HepG2 (cell line): ENCODE data around the gene NWD2. TPM values are rescaled to one million over a fixed set of nuclear protein-coding genes. Genes with fewer than 3 reads are reported as not detected.

ENCODE experiments used
- ADNP ChIP-seq: sonication (generic); formaldehyde crosslinking; IDR thresholded peaks from 2 replicates; pipeline ENCODE4 v1.4.0; 2020; ENCODE audit warnings: missing genetic modification reagents
- CAMTA2 ChIP-seq: sonication (generic); formaldehyde crosslinking; IDR thresholded peaks from 2 replicates; pipeline ENCODE4 v1.4.0; 2020; ENCODE audit warnings: mild to moderate bottlenecking, missing genetic modification reagents, borderline replicate concordance
- EED ChIP-seq: sonication (generic); formaldehyde crosslinking; IDR thresholded peaks from 2 replicates; pipeline ENCODE4 v1.5.0; 2020; ENCODE audit warnings: mild to moderate bottlenecking, missing genetic modification reagents
- ELF4 ChIP-seq: sonication (generic); formaldehyde crosslinking; IDR thresholded peaks from 2 replicates; pipeline ENCODE4 v1.5.0; 2020; ENCODE audit warnings: missing genetic modification reagents, mild to moderate bottlenecking, moderate library complexity, borderline replicate concordance
- MATR3 ChIP-seq: sonication (generic); formaldehyde crosslinking; IDR thresholded peaks from 2 replicates; pipeline ENCODE4 v1.4.0; 2020; ENCODE audit warnings: missing genetic modification reagents
- NFKB2 ChIP-seq: sonication (generic); formaldehyde crosslinking; IDR thresholded peaks from 2 replicates; pipeline ENCODE4 v1.4.0; 2020; ENCODE audit warnings: missing genetic modification reagents, borderline replicate concordance
- NKX3-1 ChIP-seq: sonication (generic); formaldehyde crosslinking; IDR thresholded peaks from 2 replicates; pipeline ENCODE4 v1.5.0; 2020; ENCODE audit warnings: missing genetic modification reagents
- NONO ChIP-seq, 2 experiments: fragments of 450-650 bp in 1 of 2; sonication (generic) in 1 of 2; formaldehyde crosslinking in 1 of 2; IDR thresholded peaks in 1 of 2; conservative IDR thresholded peaks in 1 of 2; 2 replicates each; pipeline versions ENCODE4 v1.6.1 to v1.8.0; 2017 to 2022; ENCODE audit warnings: mild to moderate bottlenecking in 1 of 2, missing genetic modification reagents in 1 of 2, moderate library complexity in 1 of 2
- RXRA ChIP-seq: sonication (generic); formaldehyde crosslinking; IDR thresholded peaks from 2 replicates; pipeline ENCODE4 v1.5.1; 2020; ENCODE audit warnings: missing genetic modification reagents
- TGIF2 ChIP-seq: IDR thresholded peaks from 2 replicates; pipeline ENCODE4 v1.6.1; 2016; ENCODE audit warnings: control low read depth, missing compliant biosample characterization
- YEATS2 ChIP-seq: sonication (generic); formaldehyde crosslinking; IDR thresholded peaks from 2 replicates; pipeline ENCODE4 v1.4.0; 2020; ENCODE audit warnings: missing genetic modification reagents, borderline replicate concordance
- ZEB1 ChIP-seq: IDR thresholded peaks from 2 replicates; pipeline ENCODE4 v1.6.1; 2012; ENCODE audit warnings: mild to moderate bottlenecking, low read depth, inconsistent platforms; ENCODE audit not compliant: insufficient replicate concordance
- ZFP37 ChIP-seq: sonication (generic); formaldehyde crosslinking; IDR thresholded peaks from 2 replicates; pipeline ENCODE4 v1.4.0; 2020; ENCODE audit warnings: missing genetic modification reagents, borderline replicate concordance
- ZFY ChIP-seq: sonication (generic); formaldehyde crosslinking; IDR thresholded peaks from 2 replicates; pipeline ENCODE4 v1.4.0; 2020; ENCODE audit warnings: missing genetic modification reagents
- ZNF160 ChIP-seq: sonication (generic); formaldehyde crosslinking; IDR thresholded peaks from 2 replicates; pipeline ENCODE4 v1.8.0; 2022; ENCODE audit warnings: mild to moderate bottlenecking, inconsistent platforms, missing genetic modification reagents
- ZNF431 ChIP-seq: sonication (generic); formaldehyde crosslinking; IDR thresholded peaks from 2 replicates; pipeline ENCODE4 v1.9.0; 2022; ENCODE audit warnings: missing genetic modification reagents, low read depth, mild to moderate bottlenecking, borderline replicate concordance
- ZNF547 ChIP-seq: sonication (generic); formaldehyde crosslinking; IDR thresholded peaks from 2 replicates; pipeline ENCODE4 v1.5.1; 2020; ENCODE audit warnings: mild to moderate bottlenecking, missing genetic modification reagents
- ZNF563 ChIP-seq: sonication (generic); formaldehyde crosslinking; IDR thresholded peaks from 2 replicates; pipeline ENCODE4 v1.8.0; 2022; ENCODE audit warnings: mild to moderate bottlenecking, moderate library complexity, missing genetic modification reagents
- ZNF616 ChIP-seq: sonication (generic); formaldehyde crosslinking; IDR thresholded peaks from 2 replicates; pipeline ENCODE4 v1.5.0; 2020; ENCODE audit warnings: low read depth, mild to moderate bottlenecking, missing genetic modification reagents
- ZNF652 ChIP-seq: IDR thresholded peaks from 2 replicates; pipeline ENCODE4 v1.6.1; 2016; ENCODE audit warnings: low read depth, borderline replicate concordance
- ZNF740 ChIP-seq: sonication (generic); formaldehyde crosslinking; IDR thresholded peaks from 2 replicates; pipeline ENCODE4 v1.4.0; 2020; ENCODE audit warnings: missing genetic modification reagents
- ZNF841 ChIP-seq: sonication (generic); formaldehyde crosslinking; IDR thresholded peaks from 2 replicates; pipeline ENCODE4 v1.8.1; 2023; ENCODE audit warnings: missing genetic modification reagents, borderline replicate concordance
- polyA plus RNA-seq, 8 experiments: library from polyadenylated mRNA; depleted of rRNA in 3 of 8; stranded (reverse) in 7 of 8; unstranded in 1 of 8; fragments of >200 nt; fragmentation: Illumina TruSeq in 4 of 8; extraction: Trizol in 4 of 8; gene quantifications; 2 replicates each; pipeline versions ENCODE4 v1.2.1 to v1.2.3, GENCODE V29; 2011 to 2016; ENCODE audit warnings: low read depth in 4 of 8, missing spikeins in 1 of 8, mixed read lengths in 1 of 8; ENCODE audit not compliant: insufficient read depth in 1 of 8
- total RNA-seq, 5 experiments: library from RNA; depleted of rRNA; stranded (reverse); fragments of >200 nt; fragmentation: Illumina TruSeq; extraction: Trizol; gene quantifications; 2 replicates each; pipeline ENCODE4 v1.2.3, GENCODE V29; 2016; ENCODE audit warnings: low read depth in 1 of 5
- TF ChIP-seq, protein P1 (sequence below), 2 experiments: sonication (generic) in 1 of 2; formaldehyde crosslinking in 1 of 2; IDR thresholded peaks; 2 replicates each; pipeline versions ENCODE4 v1.4.0 to v1.6.1; 2018 to 2020; ENCODE audit warnings: missing genetic modification reagents in 2 of 2, borderline replicate concordance in 1 of 2, low read depth in 1 of 2, mild to moderate bottlenecking in 1 of 2, missing biosample characterization in 1 of 2

Gene NWD2
- total and polyA plus RNA-seq, 2 of the 13 experiments (the other 11 are each of a cell fraction or from before 2014, with no cell fraction given), result not detected

DNA sequence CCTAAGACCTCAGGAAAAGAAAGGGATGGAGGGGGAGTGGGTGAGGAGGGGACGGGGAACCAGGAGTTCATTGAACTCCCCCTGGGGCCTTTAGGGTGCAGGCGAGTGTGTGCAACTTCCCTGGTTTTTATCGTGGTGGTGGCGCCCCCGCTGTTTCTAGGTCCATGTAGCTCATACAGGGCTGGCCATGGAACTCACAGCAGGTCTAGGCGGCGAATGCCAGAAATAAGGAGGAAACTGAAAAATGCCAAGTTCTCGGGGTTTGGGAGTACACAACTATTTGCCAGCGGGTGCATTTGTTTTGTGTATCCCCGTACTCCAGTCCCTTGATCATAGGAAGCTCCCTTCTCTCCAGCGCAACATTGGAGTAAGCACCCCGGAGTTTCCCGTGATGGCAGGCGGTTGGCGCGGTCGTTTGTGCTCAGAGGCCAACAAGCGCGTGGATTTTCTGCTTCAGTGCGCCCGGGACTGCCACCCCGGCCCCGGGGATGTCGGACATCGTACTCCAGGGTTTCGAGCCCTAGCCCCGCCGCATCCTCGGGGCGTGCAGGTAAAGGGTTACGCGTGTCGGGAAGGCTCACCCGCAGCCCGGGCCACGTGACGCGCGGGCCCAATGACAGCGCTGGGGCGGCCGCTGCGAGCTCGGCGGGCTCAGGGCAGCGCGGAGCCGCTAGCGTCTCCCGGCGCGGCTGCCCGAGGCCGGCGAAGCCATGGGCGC is 208.9 kb downstream of the NWD2 start (continued):
- TF ChIP-seq ELF4 (0 out of 2 replicates have a peak, but pooled peaks have one; percentile 54), ZNF652 (CRISPR knock-in tag) (peak; percentile 78), ZEB1 (peak; percentile 11), NFKB2 (CRISPR knock-in tag) (peak; percentile 86; the same call in 1 of the 2 replicates), ZFP37 (peak; percentile 54; the same call in 1 of the 2 replicates), MATR3 (no peak), ZNF616 (CRISPR knock-in tag) (peak; percentile 91), ZNF547 (peak; percentile 58; the same call in 1 of the 2 replicates), RXRA (peak; percentile 26; the same call in 1 of the 2 replicates), ZNF563 (CRISPR knock-in tag) (peak; percentile 60; the same call in 1 of the 2 replicates), TGIF2 (CRISPR knock-in tag) (no peak), ZNF841 (0 out of 2 replicates have a peak, but pooled peaks have one; percentile 75), ZNF431 (CRISPR knock-in tag) (0 out of 2 replicates have a peak, but pooled peaks have one; percentile 23), YEATS2 (CRISPR knock-in tag) (no peak), ZNF740 (CRISPR knock-in tag) (no peak), NKX3-1 (CRISPR knock-in tag) (peak; percentile 36; the same call in 1 of the 2 replicates), ZNF160 (peak; percentile 77), EED (CRISPR knock-in tag) (peak; percentile 24; the same call in 1 of the 2 replicates), CAMTA2 (CRISPR knock-in tag) (0 out of 2 replicates have a peak, but pooled peaks have one; percentile 57), ZFY (CRISPR knock-in tag) (peak; percentile 35; the same call in 1 of the 2 replicates), NONO (IDR thresholded peaks at IDR 0.05) (no peak), NONO (CRISPR knock-in tag; conservative IDR thresholded peaks at IDR 0.05) (no peak), ADNP (CRISPR knock-in tag) (0 out of 2 replicates have a peak, but pooled peaks have one; percentile 45)
- TF ChIP-seq, protein P1, sequence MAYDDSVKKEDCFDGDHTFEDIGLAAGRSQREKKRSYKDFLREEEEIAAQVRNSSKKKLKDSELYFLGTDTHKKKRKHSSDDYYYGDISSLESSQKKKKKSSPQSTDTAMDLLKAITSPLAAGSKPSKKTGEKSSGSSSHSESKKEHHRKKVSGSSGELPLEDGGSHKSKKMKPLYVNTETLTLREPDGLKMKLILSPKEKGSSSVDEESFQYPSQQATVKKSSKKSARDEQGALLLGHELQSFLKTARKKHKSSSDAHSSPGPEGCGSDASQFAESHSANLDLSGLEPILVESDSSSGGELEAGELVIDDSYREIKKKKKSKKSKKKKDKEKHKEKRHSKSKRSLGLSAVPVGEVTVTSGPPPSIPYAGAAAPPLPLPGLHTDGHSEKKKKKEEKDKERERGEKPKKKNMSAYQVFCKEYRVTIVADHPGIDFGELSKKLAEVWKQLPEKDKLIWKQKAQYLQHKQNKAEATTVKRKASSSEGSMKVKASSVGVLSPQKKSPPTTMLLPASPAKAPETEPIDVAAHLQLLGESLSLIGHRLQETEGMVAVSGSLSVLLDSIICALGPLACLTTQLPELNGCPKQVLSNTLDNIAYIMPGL (CRISPR knock-in tag; IDR thresholded peaks at IDR 0.05; ENCODE audit: borderline replicate concordance in 1 of 2, low read depth in 1 of 2), result no peak; a peak in 1 of 4 replicates
